HepG2 (cell line): ENCODE data around the gene SPAG9. TPM values are rescaled to one million over a fixed set of nuclear protein-coding genes. Genes with fewer than 3 reads are reported as not detected.

Source experiments
- AKNA ChIP-seq: sonication (generic); formaldehyde crosslinking; IDR thresholded peaks from 2 replicates; pipeline ENCODE4 v1.4.0; 2020; ENCODE audit warnings: missing genetic modification reagents, borderline replicate concordance
- BRCA1 ChIP-seq: sonication (generic); formaldehyde crosslinking; IDR thresholded peaks from 2 replicates; pipeline ENCODE4 v1.4.0; 2020; ENCODE audit warnings: missing genetic modification reagents
- CREB3 ChIP-seq: sonication (generic); formaldehyde crosslinking; IDR thresholded peaks from 2 replicates; pipeline ENCODE4 v1.5.0; 2020; ENCODE audit warnings: missing genetic modification reagents
- ELK4 ChIP-seq: sonication (generic); formaldehyde crosslinking; IDR thresholded peaks from 2 replicates; pipeline ENCODE4 v1.9.0; 2021; ENCODE audit warnings: missing genetic modification reagents, borderline replicate concordance
- HMGXB4 ChIP-seq, 2 experiments: sonication (generic) in 1 of 2; formaldehyde crosslinking in 1 of 2; IDR thresholded peaks; 2 replicates each; pipeline versions ENCODE4 v1.4.0 to v1.6.1; 2018 to 2020; ENCODE audit warnings: missing genetic modification reagents in 2 of 2, borderline replicate concordance in 1 of 2, low read depth in 1 of 2, mild to moderate bottlenecking in 1 of 2, missing biosample characterization in 1 of 2
- NRL ChIP-seq: sonication (generic); formaldehyde crosslinking; IDR thresholded peaks from 2 replicates; pipeline ENCODE4 v1.5.0; 2020; ENCODE audit warnings: missing genetic modification reagents, mild to moderate bottlenecking, moderate library complexity, borderline replicate concordance
- PHF5A ChIP-seq: IDR thresholded peaks from one replicate; pipeline ENCODE4 v1.6.1; 2018; ENCODE audit warnings: low read depth, missing genetic modification reagents; ENCODE audit not compliant: unreplicated experiment
- PITX1 ChIP-seq: sonication (generic); formaldehyde crosslinking; IDR thresholded peaks from 2 replicates; pipeline ENCODE4 v1.5.1; 2020; ENCODE audit warnings: mild to moderate bottlenecking, missing genetic modification reagents
- REL ChIP-seq: sonication (generic); formaldehyde crosslinking; conservative IDR thresholded peaks from 2 replicates; pipeline ENCODE4 v1.8.0; 2022; ENCODE audit warnings: mild to moderate bottlenecking, missing genetic modification reagents, moderate library complexity
- TRIM22 ChIP-seq: fragments of 450-650 bp; IDR thresholded peaks from 2 replicates; pipeline ENCODE4 v1.6.1; 2017
- ZNF577 ChIP-seq: sonication (generic); formaldehyde crosslinking; IDR thresholded peaks from 2 replicates; pipeline ENCODE4 v1.4.0; 2020; ENCODE audit warnings: mild to moderate bottlenecking, low read depth, missing genetic modification reagents, borderline replicate concordance
- ZNF607 ChIP-seq: sonication (generic); formaldehyde crosslinking; IDR thresholded peaks from 2 replicates; pipeline ENCODE4 v1.5.1; 2020; ENCODE audit warnings: missing genetic modification reagents, mild to moderate bottlenecking, borderline replicate concordance
- ZNF639 ChIP-seq: conservative IDR thresholded peaks from 2 replicates; pipeline ENCODE4 v1.6.1; 2018; ENCODE audit warnings: missing genetic modification reagents
- ZNF777 ChIP-seq: sonication (generic); formaldehyde crosslinking; IDR thresholded peaks from 2 replicates; pipeline ENCODE4 v1.4.0; 2020; ENCODE audit warnings: missing genetic modification reagents
- ZNF788 ChIP-seq: sonication (generic); formaldehyde crosslinking; IDR thresholded peaks from 2 replicates; pipeline ENCODE4 v1.5.0; 2020; ENCODE audit warnings: mild to moderate bottlenecking, missing genetic modification reagents, borderline replicate concordance
- polyA plus RNA-seq, 8 experiments: library from polyadenylated mRNA; depleted of rRNA in 3 of 8; stranded (reverse) in 7 of 8; unstranded in 1 of 8; fragments of >200 nt; fragmentation: Illumina TruSeq in 4 of 8; extraction: Trizol in 4 of 8; gene quantifications; 2 replicates each; pipeline versions ENCODE4 v1.2.1 to v1.2.3, GENCODE V29; 2011 to 2016; ENCODE audit warnings: low read depth in 4 of 8, missing spikeins in 1 of 8, mixed read lengths in 1 of 8; ENCODE audit not compliant: insufficient read depth in 1 of 8
- total RNA-seq, 5 experiments: library from RNA; depleted of rRNA; stranded (reverse); fragments of >200 nt; fragmentation: Illumina TruSeq; extraction: Trizol; gene quantifications; 2 replicates each; pipeline ENCODE4 v1.2.3, GENCODE V29; 2016; ENCODE audit warnings: low read depth in 1 of 5

Gene SPAG9
- total and polyA plus RNA-seq, 2 of the 13 experiments (the other 11 are each of a cell fraction or from before 2014, with no cell fraction given), result 43.2 to 78.6 TPM

GRCh38 chr17:50931144-50931908 is 189.3 kb downstream of the SPAG9 start (continued):
- TF ChIP-seq PITX1 (CRISPR knock-in tag), result 0 out of 2 replicates have a peak, but pooled peaks have one; percentile 4
- TF ChIP-seq TRIM22, result no peak
- no peak for TF ChIP-seq AKNA (CRISPR knock-in tag)
- peak; percentile 21; the same call in 1 of the 2 replicates for TF ChIP-seq CREB3
- TF ChIP-seq ELK4 (CRISPR knock-in tag), result no peak
- TF ChIP-seq PHF5A (CRISPR knock-in tag), result peak; percentile 13
- peak in 1 of 2 experiments; percentile 89; a peak in 2 of 4 replicates for TF ChIP-seq HMGXB4 (CRISPR knock-in tag; IDR thresholded peaks at IDR 0.05; ENCODE audit: borderline replicate concordance in 1 of 2, low read depth in 1 of 2)
- peak; percentile 70 for TF ChIP-seq ZNF777 (CRISPR knock-in tag)
- TF ChIP-seq ZNF607 (CRISPR knock-in tag), result 0 out of 2 replicates have a peak, but pooled peaks have one; percentile 42
- TF ChIP-seq NRL (CRISPR knock-in tag), result peak; percentile 81
- peak; percentile 21; the same call in 1 of the 2 replicates for TF ChIP-seq ZNF788 (CRISPR knock-in tag)
- 0 out of 2 replicates have a peak, but pooled peaks have one; percentile 24 for TF ChIP-seq ZNF639 (CRISPR knock-in tag)
- no peak for TF ChIP-seq REL (CRISPR knock-in tag)
- TF ChIP-seq BRCA1, result 0 out of 2 replicates have a peak, but pooled peaks have one; percentile 55
- TF ChIP-seq ZNF577, result no peak
